Aorta (tissue), 5 donors: Measurements from ENCODE around the gene ARL3. TPM values are rescaled to one million over a fixed set of nuclear protein-coding genes. Genes with fewer than 3 reads are reported as not detected.

ENCODE experiments used
- ATAC-seq: fragments of 200-7000 bp; cut with Tn5 transposase; one replicate; pipeline ENCODE4 v1.9.1; 2022; ENCODE audit warnings: moderate library complexity; ENCODE audit not compliant: low FRiP score
- DNase-seq, 2 donors: peaks; one replicate each; pipeline ENCODE4 v3.0.0-alpha.2; 2020
- H3K27ac ChIP-seq, 2 donors: one replicate each; pipeline ENCODE4 v1.5.1; 2013; ENCODE audit warnings: low read length in 2 of 2, mild to moderate bottlenecking in 2 of 2, moderate library complexity in 2 of 2, control low read depth in 1 of 2, inconsistent platforms in 1 of 2, low read depth in 1 of 2
- H3K27me3 ChIP-seq, 2 donors: one replicate each; pipeline ENCODE4 v1.6.1; 2013; ENCODE audit warnings: control low read depth in 1 of 2, low read length in 1 of 2, mild to moderate bottlenecking in 1 of 2, moderate library complexity in 1 of 2; ENCODE audit not compliant: insufficient read depth in 2 of 2, control insufficient read depth in 1 of 2
- H3K36me3 ChIP-seq, 2 donors: one replicate each; pipeline ENCODE4 v1.6.1; 2013; ENCODE audit warnings: control low read depth in 1 of 2, low read length in 1 of 2, mild to moderate bottlenecking in 1 of 2; ENCODE audit not compliant: insufficient read depth in 2 of 2, control insufficient read depth in 1 of 2
- H3K4me1 ChIP-seq, 2 donors: one replicate each; pipeline ENCODE4 v1.6.1; 2013; ENCODE audit warnings: low read length in 2 of 2, control low read depth in 1 of 2, mild to moderate bottlenecking in 1 of 2, moderate library complexity in 1 of 2; ENCODE audit not compliant: insufficient read depth in 2 of 2, control insufficient read depth in 1 of 2
- H3K4me3 ChIP-seq, 2 donors: one replicate each; pipeline ENCODE4 v1.5.1; 2013; ENCODE audit warnings: low read length in 2 of 2, control low read depth in 1 of 2, mild to moderate bottlenecking in 1 of 2
- H3K9me3 ChIP-seq: one replicate; pipeline ENCODE4 v1.6.1; 2013; ENCODE audit warnings: mild to moderate bottlenecking, low read length; ENCODE audit not compliant: control insufficient read depth
- WGBS, 2 donors: extraction: QIAGEN DNeasy Blood & Tissue Kit; methylation state at CpG; one replicate each; pipeline ENCODE4 v1.1.7; 2013; 5-methylcytosine and 5-hydroxymethylcytosine counted together
- intact Hi-C, 2 donors: fragments of 100-400 bp; cut with DNase I; formaldehyde crosslinking; loops; one replicate each; pipeline versions ENCODE4 v1.14.2 to v1.15.0; 2022
- polyA plus RNA-seq, 2 donors: library from polyadenylated mRNA; stranded (reverse); fragments of 200-250 nt; gene quantifications; one replicate each; pipeline ENCODE4 v1.2.3, GENCODE V29; 2013
- total RNA-seq, 2 donors: library from RNA; stranded (reverse); fragmentation: NEBNext Ultra II Directional; extraction: Animal tissue kit (Norgen Biotek cat#: 25700); gene quantifications; one replicate each; pipeline ENCODE4 v1.2.1, GENCODE V29; 2021
- donor health status: healthy with polysubstance abuse.
- donor health status: Bipolar disorder and iron deficiency.
- donor health status: DM: no; HTN: no; CAD: no.
- donor health status: DM: no; HTN: no; CAD: no.
- donor health status: DM: yes; HTN: yes; CAD: no.

The ARL3 gene
- total and polyA plus RNA-seq, 4 donors = 8.2 to 18.9 (median 13.0) TPM

- DNase-seq (peak; percentile 76 to 79), ATAC-seq (no peak)
- Histone ChIP-seq H3K36me3 (no peaks in the 10 kb centered on the region), H3K27ac (peak overlapping the region in 1 of 2 donors; percentile 89), H3K9me3 (no peaks in the 10 kb centered on the region), H3K4me1 (no peaks in the 10 kb centered on the region), H3K4me3 (peak overlapping the region; percentile 88), H3K27me3 (no peaks in the 10 kb centered on the region)
- intact Hi-C loops = loop anchor here (2.0 to 5.0 kb wide), 3 partner anchors 28 to 65 kb away; partner anchors contain the start of genes ARL3 (in 2 of the 2) and SFXN2 (in 2 of the 2)
- 7 to 17% methylated on average over 18 of the region's 18 CpGs for WGBS, 2 donors
Measured at GRCh38 chr10:102646610-102647442, 67.4 kb downstream of the ARL3 start.

DNA sequence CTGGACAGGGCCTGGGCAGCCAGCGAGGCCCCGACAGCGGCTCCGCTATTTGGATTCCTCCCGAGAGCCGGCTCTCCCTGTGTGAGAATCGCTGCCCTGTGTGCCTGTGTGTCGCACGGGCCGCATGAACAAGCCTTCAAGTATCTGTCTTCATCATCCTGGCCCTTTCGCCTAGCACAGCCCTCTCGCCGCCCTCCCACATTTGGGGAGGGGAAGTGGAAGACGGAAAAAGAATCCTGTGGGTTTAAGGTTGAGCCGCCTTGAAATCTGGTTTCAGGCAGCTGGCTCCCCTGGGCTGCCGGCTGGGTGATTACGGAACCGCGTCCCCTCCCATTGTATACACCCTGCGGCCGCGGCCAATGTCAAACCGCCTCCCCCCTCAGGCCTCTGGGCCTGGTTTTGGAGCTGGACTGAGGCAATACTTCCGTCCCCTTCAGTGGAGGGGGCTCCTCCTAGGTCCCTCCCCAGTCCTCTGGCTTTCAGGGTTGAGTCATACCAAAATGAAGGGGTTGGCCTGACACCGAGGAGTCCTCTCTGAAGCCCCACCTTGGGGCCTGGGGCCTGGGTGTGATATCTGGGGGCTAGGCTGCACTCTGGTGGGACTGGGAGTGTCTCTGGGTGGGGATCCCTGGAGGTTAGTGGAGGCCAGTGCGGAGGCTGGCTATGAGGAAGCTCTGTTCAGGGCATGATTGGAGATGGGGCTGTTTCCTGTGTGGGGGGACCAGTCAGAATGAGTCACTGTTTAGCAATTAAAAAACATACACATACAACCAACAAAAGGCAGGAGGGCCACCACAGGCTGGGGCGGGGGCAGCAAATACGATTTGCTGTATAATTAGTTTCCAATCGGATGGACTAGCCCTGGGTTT lies 68.2 kb downstream of the ARL3 start:
- Histone ChIP-seq H3K4me3 (peak overlapping the region; percentile 88), H3K9me3 (no peaks in the 10 kb centered on the region), H3K36me3 (no peaks in the 10 kb centered on the region), H3K27me3 (no peaks in the 10 kb centered on the region), H3K27ac (peak overlapping the region; percentile 79 to 89), H3K4me1 (no peaks in the 10 kb centered on the region)
- DNase-seq (peak; percentile 94 to 95), ATAC-seq (peak; percentile 77)
- 0 to 1% methylated on average over 29 of the region's 29 CpGs for WGBS, 2 donors
- intact Hi-C loops = loop anchor here (2.0 to 5.0 kb wide), 3 partner anchors 29 to 66 kb away; partner anchors contain the start of genes ARL3 (in 2 of the 2) and SFXN2 (in 2 of the 2)

- DNase-seq = peak; percentile 86 to 87
- intact Hi-C loops = loop anchor here (5.0 kb wide), 2 partner anchors 48 to 67 kb away; partner anchors contain the start of genes ARL3 (in 2 of the 2) and SFXN2 (in 2 of the 2)
- Histone ChIP-seq H3K27ac (peak overlapping the region; percentile 79 to 89), H3K9me3 (no peaks in the 10 kb centered on the region), H3K4me1 (no peaks in the 10 kb centered on the region), H3K36me3 (no peaks in the 10 kb centered on the region), H3K4me3 (peak overlapping the region; percentile 88), H3K27me3 (no peaks in the 10 kb centered on the region)
- peak; percentile 26 for ATAC-seq
- 0% methylated on average over 12 of the region's 12 CpGs for WGBS, 2 donors
Measured at GRCh38 chr10:102645388-102645740, 68.8 kb downstream of the ARL3 start.

GRCh38 chr10:102644646-102645387 lies 69.4 kb downstream of the ARL3 start:
- H3K4me3 ChIP-seq = peak overlapping the region; percentile 88
- peak; percentile 89 to 93 for DNase-seq
- intact Hi-C loops = loop anchor here (5.0 kb wide), 2 partner anchors 48 to 67 kb away; partner anchors contain the start of genes ARL3 (in 2 of the 2) and SFXN2 (in 2 of the 2)
- H3K9me3 ChIP-seq = no peaks in the 10 kb centered on the region
- ATAC-seq = peak; percentile 6
- WGBS, 2 donors = 0 to 1% methylated on average over 59 to 62 of the region's 62 CpGs
- H3K27ac ChIP-seq = peak overlapping the region; percentile 89 to 95
- H3K36me3 ChIP-seq = no peaks in the 10 kb centered on the region
- H3K27me3 ChIP-seq = no peaks in the 10 kb centered on the region
- H3K4me1 ChIP-seq = no peaks in the 10 kb centered on the region

GRCh38 chr10:102644066-102644645 lies 70.0 kb downstream of the ARL3 start, which contains the start of gene TRIM8:
Gene TRIM8, plus strand, starts transcription at chr10:102644479. Its CDS starts 139 bp downstream, at chr10:102644618.
- ATAC-seq (no peak), DNase-seq (peak in 1 of 2 donors; percentile 83)
- intact Hi-C loops = no loop called here
- WGBS, 2 donors = 1% methylated on average over 64 to 80 of the region's 80 CpGs
- H3K27me3 ChIP-seq = no peaks in the 10 kb centered on the region
- peak within 1 kb of the TSS; percentile 88 for H3K4me3 ChIP-seq
- H3K9me3 ChIP-seq = no peaks in the 10 kb centered on the region
- H3K27ac ChIP-seq = peak within 1 kb of the TSS; percentile 89 to 95
- H3K4me1 ChIP-seq = no peaks in the 10 kb centered on the region
- H3K36me3 ChIP-seq = no peaks in the 10 kb centered on the region

DNA sequence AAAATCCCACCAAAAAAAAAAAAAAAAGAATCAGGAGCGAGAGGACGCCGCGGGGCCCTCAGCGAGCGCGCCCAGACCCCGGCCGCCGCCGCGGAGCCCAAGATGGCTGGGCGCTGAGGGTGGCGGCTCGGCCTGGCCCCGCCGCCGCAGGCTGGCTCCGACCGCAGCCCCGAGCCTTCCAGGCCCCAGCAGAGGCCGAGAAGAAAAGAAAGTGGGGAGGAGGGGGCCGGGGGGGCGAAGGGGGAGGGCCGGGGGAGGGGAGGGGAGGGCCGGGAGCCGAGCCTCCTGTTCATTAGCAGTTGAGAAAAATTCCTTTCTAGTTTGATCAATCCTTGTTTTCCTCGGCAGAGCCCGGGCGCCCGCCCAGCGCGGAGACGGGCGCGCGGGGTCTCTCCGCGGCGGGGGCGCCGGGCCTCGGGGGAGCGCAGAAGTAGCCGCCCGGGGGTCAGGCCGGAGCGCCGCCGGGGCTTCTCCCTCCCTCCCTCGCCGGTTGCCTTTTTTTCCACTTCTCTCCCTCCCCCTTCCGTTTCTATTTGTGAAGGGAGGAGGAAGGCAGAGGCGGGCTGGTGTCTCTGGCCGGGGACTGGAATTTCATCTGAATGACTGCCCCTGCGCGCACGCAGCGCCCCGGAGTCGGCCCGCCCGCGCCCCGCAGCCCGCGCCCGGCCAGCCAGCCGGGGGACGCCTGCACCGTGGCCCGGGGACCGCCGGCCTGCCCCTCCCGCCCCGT lies 70.7 kb downstream of the ARL3 start:
- H3K4me1 ChIP-seq = peaks cover 0 to 1% of the 10 kb centered on the region in 2 donors

DNA sequence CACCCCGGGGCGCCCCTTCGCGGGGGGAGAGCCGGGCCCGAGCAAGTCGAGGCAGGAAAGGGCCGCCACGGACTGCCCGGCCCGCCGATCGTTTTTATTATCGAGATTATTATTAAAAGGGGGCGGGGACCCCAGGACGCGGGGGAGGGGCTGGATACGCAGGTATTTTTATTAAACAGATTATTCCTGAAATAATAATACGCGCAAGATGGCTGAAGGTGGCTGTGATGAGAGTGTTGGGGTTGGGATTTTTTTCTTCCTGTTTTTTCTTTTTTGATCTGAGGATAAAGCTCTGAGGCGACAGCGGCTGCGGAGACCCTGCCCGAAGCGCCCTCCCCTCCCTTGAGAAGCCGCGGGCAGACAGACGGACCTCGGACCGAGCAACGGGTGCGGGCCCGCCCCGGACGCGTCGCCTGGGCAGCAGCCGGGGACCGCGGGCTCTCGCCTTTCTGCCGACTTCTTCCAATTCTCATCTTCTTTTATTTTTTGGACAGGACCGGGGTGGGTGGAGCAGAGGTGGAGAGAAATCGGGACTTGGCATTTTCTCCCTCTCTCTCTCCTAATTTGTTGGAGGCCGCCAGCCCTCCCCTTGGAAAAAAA lies 71.4 kb downstream of the ARL3 start:
- intact Hi-C loops = loop anchor here in 1 of 2 donors (2.0 kb wide), 1 partner anchor 140 kb away; the partner anchor contains the start of genes ACTR1A and SUFU
- WGBS, 2 donors = 0 to 1% methylated on average over 35 to 45 of the region's 45 CpGs
- no peaks in the 10 kb centered on the region for H3K9me3 ChIP-seq
- peak overlapping the region; percentile 95 to 97 for H3K27ac ChIP-seq
- peak; percentile 28 for ATAC-seq
- peak; percentile 78 to 85 for DNase-seq
- no peaks in the 10 kb centered on the region for H3K27me3 ChIP-seq
- peaks cover 0 to 1% of the 10 kb centered on the region in 2 donors for H3K4me1 ChIP-seq
- H3K36me3 ChIP-seq = no peaks in the 10 kb centered on the region
- peak overlapping the region; percentile 88 for H3K4me3 ChIP-seq

More for the DNA sequence above, 70.7 kb downstream of the ARL3 start:
- intact Hi-C loops = loop anchor here in 1 of 2 donors (2.0 kb wide), 1 partner anchor 141 kb away; the partner anchor contains the start of genes ACTR1A and SUFU
- H3K9me3 ChIP-seq = no peaks in the 10 kb centered on the region
- WGBS, 2 donors = 1% methylated on average over 43 to 76 of the region's 76 CpGs
- peak; percentile 36 for ATAC-seq
- no peaks in the 10 kb centered on the region for H3K27me3 ChIP-seq
- DNase-seq = peak; percentile 81 to 86
- no peaks in the 10 kb centered on the region for H3K36me3 ChIP-seq
- peak overlapping the region; percentile 88 for H3K4me3 ChIP-seq
- H3K27ac ChIP-seq = peak overlapping the region; percentile 89 to 95
